Germinal center (tissue), 1 donor: Measurements from ENCODE around the gene GNB2.
A peak's percentile ranks its signal among the peaks of the same experiment; 100 is the strongest.
"Not testable (repeated sequence)": the region's sequence is repeated elsewhere in the genome, so short reads cannot be mapped to it uniquely, and the experiment has no call there.

Source experiments
- DNase-seq: peaks from one replicate; pipeline ENCODE4 v3.0.0; 2012; ENCODE audit warnings: mixed read lengths, low spot score

The GNB2 gene

GRCh38 chr7:100696123-100696521, 22.6 kb downstream of the GNB2 start:
- DNase-seq, result no peak

GRCh38 chr7:100699018-100699417, 25.5 kb downstream of the GNB2 start:
- no peak for DNase-seq

GRCh38 chr7:100701089-100701488, 27.5 kb downstream of the GNB2 start:
- DNase-seq, result not testable (repeated sequence)

GRCh38 chr7:100705320-100705752, 31.8 kb downstream of the GNB2 start:
- DNase-seq, result peak; percentile 85

- peak; percentile 96 for DNase-seq
These were observed 32.5 kb downstream of the GNB2 start, which contains the start of gene POP7 for GRCh38 chr7:100705753-100706671. TSS of gene POP7 (plus strand) at chr7:100706121. CDS start at chr7:100706831, 710 bp downstream.

- DNase-seq, result no peak
These were observed 33.3 kb downstream of the GNB2 start for GRCh38 chr7:100706672-100707311.

GRCh38 chr7:100708395-100708794, 34.9 kb downstream of the GNB2 start:
- no peak for DNase-seq

- no peak for DNase-seq
These were observed 36.9 kb downstream of the GNB2 start for GRCh38 chr7:100710452-100710851.

- DNase-seq, result no peak
These were observed 37.8 kb downstream of the GNB2 start for GRCh38 chr7:100711369-100711768.

- no peak for DNase-seq
These were observed 41.2 kb downstream of the GNB2 start for GRCh38 chr7:100714725-100715124.

GRCh38 chr7:100717073-100717472, 43.5 kb downstream of the GNB2 start:
- DNase-seq, result not testable (repeated sequence)

- no peak for DNase-seq
These were observed 46.2 kb downstream of the GNB2 start for GRCh38 chr7:100719523-100720278.

- no peak for DNase-seq
These were observed 46.7 kb downstream of the GNB2 start, which contains the start of gene EPO for GRCh38 chr7:100720279-100720670. TSS of gene EPO (plus strand) at chr7:100720468. CDS start at chr7:100720981, 513 bp downstream.

GRCh38 chr7:100720671-100721504, 47.3 kb downstream of the GNB2 start:
- DNase-seq, result no peak

GRCh38 chr7:100721505-100721812, 47.9 kb downstream of the GNB2 start:
- no peak for DNase-seq

- DNase-seq, result no peak
These were observed 49.1 kb downstream of the GNB2 start for GRCh38 chr7:100722480-100723212.

- DNase-seq, result no peak
These were observed 50.3 kb downstream of the GNB2 start for GRCh38 chr7:100723732-100724275.

GRCh38 chr7:100724364-100724763, 50.8 kb downstream of the GNB2 start:
- not testable (repeated sequence) for DNase-seq

- DNase-seq, result no peak
These were observed 53.6 kb downstream of the GNB2 start for GRCh38 chr7:100726996-100727761.

- DNase-seq, result no peak
These were observed 54.7 kb downstream of the GNB2 start for GRCh38 chr7:100728196-100728595.
